K562 (cell line): ENCODE measurements around the gene TCEA3. TPM values are rescaled to one million over a fixed set of nuclear protein-coding genes. Genes with fewer than 3 reads are reported as not detected.
A peak's percentile ranks its signal among the peaks of the same experiment; 100 is the strongest.

Experiments used
- ATAC-seq: fragments of 200-7000 bp; cut with Tn5 transposase; 3 replicates; pipeline ENCODE4 v1.9.1; 2020; ENCODE audit warnings: moderate library complexity
- BruUV-seq: library from RNA; stranded (reverse); fragments of 400-500 nt; replicated peaks from 2 replicates; lab custom pipeline; 2021; lab: Mats Ljungman, UMichigan
- CTCF ChIA-PET: fragments of 300-600 bp; formaldehyde crosslinking; extraction: SDS; loops from one replicate; lab custom pipeline; 2021; ENCODE audit warnings: low intra/inter-chr PET ratio; lab: Yijun Ruan, JAX
- POLR2A ChIA-PET: fragments of 300-600, 350-650 bp; sonication (Branson Sonifier 250); formaldehyde crosslinking; extraction: SDS; loops from one replicate; lab custom pipeline; 2021; ENCODE audit warnings: antibody characterized with exemption, inconsistent platforms; lab: Yijun Ruan, JAX
- DNase-seq, 4 experiments: peaks; one replicate each; pipeline versions ENCODE4 v3.0.0 to v3.0.0-alpha.2; 2011 to 2018; ENCODE audit warnings: low spot score in 3 of 4, mixed read lengths in 3 of 4; ENCODE audit errors: extremely low read depth in 1 of 4
- FAIRE-seq: peaks from 2 replicates; lab custom pipeline; 2011; peaks lifted over from hg19 to GRCh38; lab: Jason Lieb, UNC
- H2AFZ ChIP-seq: 2 replicates; pipeline ENCODE4 v1.6.0; 2011; ENCODE audit warnings: low read depth, low read length, control low read depth, inconsistent platforms
- H3K27ac ChIP-seq: fragments of 200-600 bp; 3 replicates; pipeline ENCODE4 v1.8.0; 2011; ENCODE audit warnings: low read depth, mild to moderate bottlenecking, control low read depth, inconsistent platforms, low read length, moderate library complexity, mixed read lengths; ENCODE audit errors: extremely low read depth
- H3K27me3 ChIP-seq, 2 experiments: fragments of 300-600 bp in 1 of 2; 2 replicates in 1 of 2; 3 replicates in 1 of 2; pipeline versions ENCODE4 v1.6.0 to v1.8.0; 2011; ENCODE audit warnings: inconsistent platforms in 2 of 2, low read length in 2 of 2, mild to moderate bottlenecking in 1 of 2, mixed read lengths in 1 of 2, moderate library complexity in 1 of 2; ENCODE audit not compliant: control insufficient read depth in 2 of 2, insufficient read depth in 2 of 2
- H3K36me3 ChIP-seq: fragments of 300-600 bp; 3 replicates; pipeline ENCODE4 v1.8.0; 2011; ENCODE audit warnings: mild to moderate bottlenecking, low read length, inconsistent platforms; ENCODE audit not compliant: control insufficient read depth, insufficient read depth
- H3K4me1 ChIP-seq, 2 experiments: fragments of 200-600 bp in 1 of 2; replicated peaks in 1 of 2; 2 replicates in 1 of 2; 3 replicates in 1 of 2; pipeline versions ENCODE4 v1.5.1 to v1.8.0; 2011; ENCODE audit warnings: inconsistent platforms in 2 of 2, low read length in 2 of 2, mild to moderate bottlenecking in 1 of 2, mixed read lengths in 1 of 2, moderate library complexity in 1 of 2; ENCODE audit not compliant: control insufficient read depth in 2 of 2, insufficient read depth in 2 of 2
- H3K4me2 ChIP-seq: 2 replicates; pipeline ENCODE4 v1.6.1; 2011; ENCODE audit warnings: low read length, control low read depth, inconsistent platforms, mixed read lengths; ENCODE audit not compliant: insufficient read depth
- H3K4me3 ChIP-seq: fragments of 200-600 bp; sonication (generic), shearing (Covaris generic); 2 replicates; pipeline ENCODE4 v1.5.1; 2016; ENCODE audit warnings: control low read depth, inconsistent platforms
- H3K79me2 ChIP-seq: fragments of 200-600 bp; 3 replicates; pipeline ENCODE4 v1.8.0; 2011; ENCODE audit warnings: low read length, inconsistent platforms; ENCODE audit not compliant: control insufficient read depth, insufficient read depth
- H3K9ac ChIP-seq, 2 experiments: 2 replicates each; pipeline versions ENCODE4 v1.6.0 to v1.6.1; 2011; ENCODE audit warnings: low read depth in 2 of 2, low read length in 2 of 2, control low read depth in 1 of 2, inconsistent platforms in 1 of 2, mild to moderate bottlenecking in 1 of 2, mixed read lengths in 1 of 2; ENCODE audit not compliant: insufficient read depth in 1 of 2
- H3K9me1 ChIP-seq: one replicate; pipeline ENCODE4 v1.6.0; 2011; ENCODE audit warnings: inconsistent platforms, mild to moderate bottlenecking, low read length, moderate library complexity; ENCODE audit not compliant: control insufficient read depth, insufficient read depth
- H3K9me3 ChIP-seq: replicated peaks from 2 replicates; pipeline ENCODE4 v1.5.1; 2011; ENCODE audit warnings: low read depth, low read length, inconsistent platforms; ENCODE audit not compliant: control insufficient read depth, insufficient read depth
- H4K20me1 ChIP-seq: replicated peaks from 2 replicates; pipeline ENCODE4 v1.6.1; 2011; ENCODE audit warnings: low read length, inconsistent platforms, mixed read lengths; ENCODE audit not compliant: control insufficient read depth, insufficient read depth
- SOX6 ChIP-seq: fragments of 450-650 bp; IDR thresholded peaks from 2 replicates; pipeline ENCODE4 v1.6.1; 2014; ENCODE audit warnings: mild to moderate bottlenecking
- WGBS: fragments of 100-300 bp; shearing (Covaris generic); methylation state at CpG from one replicate; pipeline ENCODE4 v1.1.6; 2016; ENCODE audit warnings: low coverage, mixed read lengths; ENCODE audit not compliant: insufficient coverage; ENCODE audit errors: missing lambda C conversion rate; 5-methylcytosine and 5-hydroxymethylcytosine counted together
- in situ Hi-C: fragments of 300-500 bp; cut with MboI; formaldehyde crosslinking; loops from 4 replicates; pipeline ENCODE4 v1.15.0; 2018; ENCODE audit warnings: inconsistent platforms, mixed read lengths
- intact Hi-C: fragments of 100-400 bp; cut with micrococcal nuclease; formaldehyde crosslinking; loops from 2 replicates; pipeline ENCODE4 v1.14.2; 2022
- polyA plus RNA-seq, 8 experiments: library from polyadenylated mRNA; depleted of rRNA in 4 of 8; stranded (reverse) in 5 of 8; unstranded in 3 of 8; fragments of >200 nt; fragmentation: Nextera tagmentation in 2 of 8; fragmentation: Illumina TruSeq in 1 of 8; extraction: Ambion mirVana in 2 of 8; extraction: Trizol in 1 of 8; gene quantifications; 2 replicates each; pipeline versions ENCODE4 v1.2.1 to v1.2.3, GENCODE V29; 2011 to 2014; ENCODE audit warnings: inconsistent platforms in 1 of 8, missing spikeins in 1 of 8
- total RNA-seq, 7 experiments: library from RNA; depleted of rRNA in 6 of 7; stranded (reverse); fragments of >200 nt in 6 of 7; fragmentation: Illumina TruSeq in 2 of 7; extraction: Trizol in 2 of 7; gene quantifications; 2 replicates each; pipeline versions ENCODE4 v1.2.1 to v1.2.3, GENCODE V29; 2011 to 2021; ENCODE audit warnings: low replicate concordance in 1 of 7
- TF ChIP-seq, protein P1 (sequence below), 2 experiments: fragments of 450-650 bp in 1 of 2; sonication (generic) in 1 of 2; formaldehyde crosslinking in 1 of 2; IDR thresholded peaks; 2 replicates each; pipeline versions ENCODE4 v1.7.1 to v1.9.0; 2016 to 2022; ENCODE audit warnings: inconsistent platforms in 1 of 2, mild to moderate bottlenecking in 1 of 2, missing genetic modification reagents in 1 of 2

TCEA3 gene
- total and polyA plus RNA-seq, 9 of the 15 experiments (the other 6 are each of a cell fraction or from before 2014, with no cell fraction given), result 0.03 to 0.55 (median 0.36) TPM

DNA sequence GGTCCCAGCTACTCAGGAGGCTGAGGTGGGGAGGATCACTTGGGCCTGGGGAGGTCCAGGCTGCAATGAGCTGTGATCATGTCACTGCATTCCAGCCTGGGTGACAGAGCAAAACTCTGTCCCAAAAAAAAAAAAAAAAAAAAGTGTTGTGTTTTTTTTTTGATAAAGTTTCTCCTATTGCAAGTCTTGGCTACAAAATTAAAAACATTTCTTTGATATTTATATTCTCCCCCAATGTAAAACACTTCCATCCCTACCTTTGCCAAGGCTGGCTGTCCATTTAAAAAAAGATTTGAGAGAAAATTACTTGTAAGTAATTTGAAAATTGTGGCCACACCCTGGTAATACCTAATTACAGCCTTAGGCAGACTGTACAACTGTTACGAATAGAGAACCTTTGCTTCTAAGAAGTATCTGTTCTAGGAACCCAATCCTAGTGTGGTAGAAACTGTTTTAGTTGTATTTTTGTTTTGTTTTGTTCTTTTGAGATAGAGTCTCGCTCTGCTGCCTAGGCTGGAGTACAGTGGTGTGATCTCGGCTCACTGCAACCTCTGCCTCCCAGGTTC lies 66.2 kb downstream of the TCEA3 start:
- FAIRE-seq, result no peak
- TF ChIP-seq, protein P1, sequence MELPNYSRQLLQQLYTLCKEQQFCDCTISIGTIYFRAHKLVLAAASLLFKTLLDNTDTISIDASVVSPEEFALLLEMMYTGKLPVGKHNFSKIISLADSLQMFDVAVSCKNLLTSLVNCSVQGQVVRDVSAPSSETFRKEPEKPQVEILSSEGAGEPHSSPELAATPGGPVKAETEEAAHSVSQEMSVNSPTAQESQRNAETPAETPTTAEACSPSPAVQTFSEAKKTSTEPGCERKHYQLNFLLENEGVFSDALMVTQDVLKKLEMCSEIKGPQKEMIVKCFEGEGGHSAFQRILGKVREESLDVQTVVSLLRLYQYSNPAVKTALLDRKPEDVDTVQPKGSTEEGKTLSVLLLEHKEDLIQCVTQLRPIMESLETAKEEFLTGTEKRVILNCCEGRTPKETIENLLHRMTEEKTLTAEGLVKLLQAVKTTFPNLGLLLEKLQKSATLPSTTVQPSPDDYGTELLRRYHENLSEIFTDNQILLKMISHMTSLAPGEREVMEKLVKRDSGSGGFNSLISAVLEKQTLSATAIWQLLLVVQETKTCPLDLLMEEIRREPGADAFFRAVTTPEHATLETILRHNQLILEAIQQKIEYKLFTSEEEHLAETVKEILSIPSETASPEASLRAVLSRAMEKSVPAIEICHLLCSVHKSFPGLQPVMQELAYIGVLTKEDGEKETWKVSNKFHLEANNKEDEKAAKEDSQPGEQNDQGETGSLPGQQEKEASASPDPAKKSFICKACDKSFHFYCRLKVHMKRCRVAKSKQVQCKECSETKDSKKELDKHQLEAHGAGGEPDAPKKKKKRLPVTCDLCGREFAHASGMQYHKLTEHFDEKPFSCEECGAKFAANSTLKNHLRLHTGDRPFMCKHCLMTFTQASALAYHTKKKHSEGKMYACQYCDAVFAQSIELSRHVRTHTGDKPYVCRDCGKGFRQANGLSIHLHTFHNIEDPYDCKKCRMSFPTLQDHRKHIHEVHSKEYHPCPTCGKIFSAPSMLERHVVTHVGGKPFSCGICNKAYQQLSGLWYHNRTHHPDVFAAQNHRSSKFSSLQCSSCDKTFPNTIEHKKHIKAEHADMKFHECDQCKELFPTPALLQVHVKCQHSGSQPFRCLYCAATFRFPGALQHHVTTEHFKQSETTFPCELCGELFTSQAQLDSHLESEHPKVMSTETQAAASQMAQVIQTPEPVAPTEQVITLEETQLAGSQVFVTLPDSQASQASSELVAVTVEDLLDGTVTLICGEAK (IDR thresholded peaks at IDR 0.05), result peak; percentile 78
- TF ChIP-seq, protein P1 (CRISPR knock-in tag; IDR thresholded peaks at IDR 0.05), result peak; percentile 83
- no peak for TF ChIP-seq SOX6
- H4K20me1 ChIP-seq, result no peaks in the 10 kb centered on the region
- no peaks in the 10 kb centered on the region for H3K27me3 ChIP-seq
- no peak for DNase-seq
- peaks cover 33% of the 10 kb centered on the region for H3K9me3 ChIP-seq
- H3K4me2 ChIP-seq, result no peak overlapping the region
- intact Hi-C loops (no loop called here), in situ Hi-C loops (no loop called here)
- no peak overlapping the region for H2AFZ ChIP-seq
- BruUV-seq, result no TSS peak
- no peak overlapping the region for H3K4me3 ChIP-seq
- no peak overlapping the region for H3K27ac ChIP-seq
- no peak overlapping the region for H3K9ac ChIP-seq
- ATAC-seq, result no peak
- no peaks in the 10 kb centered on the region for H3K79me2 ChIP-seq
- ChIA-PET CTCF (no interaction called here), POLR2A (interaction anchor here (1.0 to 7.7 kb wide), 3 partner anchors 10 to 13 kb away, joined by 3 to 35 read pairs (median 9); partner anchors contain the start of gene HNRNPR)
- H3K36me3 ChIP-seq, result peaks cover 39% of the 10 kb centered on the region
- no peaks in the 10 kb centered on the region for H3K9me1 ChIP-seq
- 68% methylated on average over 3 of the region's 3 CpGs for WGBS
- no peaks in the 10 kb centered on the region; a peak in 1 of 5 replicates for H3K4me1 ChIP-seq
